Measurements from ENCODE around the gene DQX1.
"Not testable (repeated sequence)": the region's sequence is repeated elsewhere in the genome, so short reads cannot be mapped to it uniquely, and the experiment has no call there.

DNA sequence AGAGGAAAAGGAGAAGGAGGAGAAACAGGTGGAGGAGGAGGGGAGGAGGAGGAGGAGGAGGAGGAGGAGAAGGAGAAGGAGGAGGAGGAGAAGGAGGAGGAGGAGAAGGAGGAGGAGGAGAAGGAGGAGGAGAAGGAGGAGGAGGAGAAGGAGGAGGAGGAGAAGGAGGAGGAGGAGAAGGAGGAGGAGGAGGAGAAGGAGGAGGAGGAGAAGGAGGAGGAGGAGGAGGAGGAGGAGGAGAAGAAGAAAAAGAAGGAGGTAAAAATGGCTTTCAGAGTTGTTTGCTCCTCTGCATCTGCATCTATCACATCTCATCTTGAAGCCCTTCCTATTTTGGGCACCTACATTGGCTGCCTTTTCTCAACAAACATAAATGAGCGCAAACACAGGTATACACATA is 35.0 kb upstream of the DQX1 start:
- TF ChIP-seq SMC3 (conservative IDR thresholded peaks at IDR 0.05; ENCODE audit: poor library complexity); EZH2 (IDR thresholded peaks at IDR 0.05; ENCODE audit: borderline replicate concordance, insufficient read depth, low read length, poor library complexity, severe bottlenecking): not testable (repeated sequence)
- TF ChIP-seq, protein P1, sequence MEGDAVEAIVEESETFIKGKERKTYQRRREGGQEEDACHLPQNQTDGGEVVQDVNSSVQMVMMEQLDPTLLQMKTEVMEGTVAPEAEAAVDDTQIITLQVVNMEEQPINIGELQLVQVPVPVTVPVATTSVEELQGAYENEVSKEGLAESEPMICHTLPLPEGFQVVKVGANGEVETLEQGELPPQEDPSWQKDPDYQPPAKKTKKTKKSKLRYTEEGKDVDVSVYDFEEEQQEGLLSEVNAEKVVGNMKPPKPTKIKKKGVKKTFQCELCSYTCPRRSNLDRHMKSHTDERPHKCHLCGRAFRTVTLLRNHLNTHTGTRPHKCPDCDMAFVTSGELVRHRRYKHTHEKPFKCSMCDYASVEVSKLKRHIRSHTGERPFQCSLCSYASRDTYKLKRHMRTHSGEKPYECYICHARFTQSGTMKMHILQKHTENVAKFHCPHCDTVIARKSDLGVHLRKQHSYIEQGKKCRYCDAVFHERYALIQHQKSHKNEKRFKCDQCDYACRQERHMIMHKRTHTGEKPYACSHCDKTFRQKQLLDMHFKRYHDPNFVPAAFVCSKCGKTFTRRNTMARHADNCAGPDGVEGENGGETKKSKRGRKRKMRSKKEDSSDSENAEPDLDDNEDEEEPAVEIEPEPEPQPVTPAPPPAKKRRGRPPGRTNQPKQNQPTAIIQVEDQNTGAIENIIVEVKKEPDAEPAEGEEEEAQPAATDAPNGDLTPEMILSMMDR (IDR thresholded peaks at IDR 0.05; ENCODE audit: poor library complexity, severe bottlenecking): not testable (repeated sequence)
- TF ChIP-seq, protein P2, sequence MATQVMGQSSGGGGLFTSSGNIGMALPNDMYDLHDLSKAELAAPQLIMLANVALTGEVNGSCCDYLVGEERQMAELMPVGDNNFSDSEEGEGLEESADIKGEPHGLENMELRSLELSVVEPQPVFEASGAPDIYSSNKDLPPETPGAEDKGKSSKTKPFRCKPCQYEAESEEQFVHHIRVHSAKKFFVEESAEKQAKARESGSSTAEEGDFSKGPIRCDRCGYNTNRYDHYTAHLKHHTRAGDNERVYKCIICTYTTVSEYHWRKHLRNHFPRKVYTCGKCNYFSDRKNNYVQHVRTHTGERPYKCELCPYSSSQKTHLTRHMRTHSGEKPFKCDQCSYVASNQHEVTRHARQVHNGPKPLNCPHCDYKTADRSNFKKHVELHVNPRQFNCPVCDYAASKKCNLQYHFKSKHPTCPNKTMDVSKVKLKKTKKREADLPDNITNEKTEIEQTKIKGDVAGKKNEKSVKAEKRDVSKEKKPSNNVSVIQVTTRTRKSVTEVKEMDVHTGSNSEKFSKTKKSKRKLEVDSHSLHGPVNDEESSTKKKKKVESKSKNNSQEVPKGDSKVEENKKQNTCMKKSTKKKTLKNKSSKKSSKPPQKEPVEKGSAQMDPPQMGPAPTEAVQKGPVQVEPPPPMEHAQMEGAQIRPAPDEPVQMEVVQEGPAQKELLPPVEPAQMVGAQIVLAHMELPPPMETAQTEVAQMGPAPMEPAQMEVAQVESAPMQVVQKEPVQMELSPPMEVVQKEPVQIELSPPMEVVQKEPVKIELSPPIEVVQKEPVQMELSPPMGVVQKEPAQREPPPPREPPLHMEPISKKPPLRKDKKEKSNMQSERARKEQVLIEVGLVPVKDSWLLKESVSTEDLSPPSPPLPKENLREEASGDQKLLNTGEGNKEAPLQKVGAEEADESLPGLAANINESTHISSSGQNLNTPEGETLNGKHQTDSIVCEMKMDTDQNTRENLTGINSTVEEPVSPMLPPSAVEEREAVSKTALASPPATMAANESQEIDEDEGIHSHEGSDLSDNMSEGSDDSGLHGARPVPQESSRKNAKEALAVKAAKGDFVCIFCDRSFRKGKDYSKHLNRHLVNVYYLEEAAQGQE (IDR thresholded peaks at IDR 0.05; ENCODE audit: borderline replicate concordance): not testable (repeated sequence)
